ENCODE measurements around the gene FOXR1. TPM values are rescaled to one million over a fixed set of nuclear protein-coding genes. Genes with fewer than 3 reads are reported as not detected.
A peak's percentile ranks its signal among the peaks of the same experiment; 100 is the strongest.

FOXR1 gene
- total and polyA plus RNA-seq, 2 of the 8 experiments (the other 6 are each of a cell fraction or from before 2014, with no cell fraction given), result not detected

GRCh38 chr11:118956094-118956846, 15.3 kb upstream of the FOXR1 start, which contains the start of gene UPK2 (continued):
- TF ChIP-seq HDAC2 (IDR thresholded peaks at IDR 0.05; ENCODE audit: borderline replicate concordance in 1 of 2, low read depth in 2 of 2, low read length in 2 of 2), result no peak
- TF ChIP-seq FOSL1 (IDR thresholded peaks at IDR 0.05; ENCODE audit: insufficient read depth, low read depth, low read length), result 0 out of 2 replicates have a peak, but pooled peaks have one; percentile 27
- no peak for TF ChIP-seq TAF7 (optimal IDR thresholded peaks at IDR 0.05; ENCODE audit: borderline replicate concordance, low read depth, low read length)
- no peak for TF ChIP-seq JUND (IDR thresholded peaks at IDR 0.05; ENCODE audit: low read length)
- no peak for TF ChIP-seq HDAC6 (IDR thresholded peaks at IDR 0.05; ENCODE audit: low read depth, low read length)
- no peak for TF ChIP-seq ZNF274 (IDR thresholded peaks at IDR 0.05; ENCODE audit: borderline replicate concordance, extremely low read depth, low read length)
- TF ChIP-seq GABPA (IDR thresholded peaks at IDR 0.05; ENCODE audit: borderline replicate concordance, insufficient read depth, low read length), result peak; percentile 80; the same call in 1 of the 2 replicates
- no peak for TF ChIP-seq SP2 (IDR thresholded peaks at IDR 0.05; ENCODE audit: low read length)
- no peak for TF ChIP-seq PHF8 (conservative IDR thresholded peaks at IDR 0.05; ENCODE audit: low read depth, low read length)
- no peak for TF ChIP-seq MAFK (IDR thresholded peaks at IDR 0.05; ENCODE audit: low read depth, low read length)
- no peak for TF ChIP-seq SUZ12 (IDR thresholded peaks at IDR 0.05; ENCODE audit: low read length)
- no peak for TF ChIP-seq EZH2 (IDR thresholded peaks at IDR 0.05; ENCODE audit: low read depth, low read length, severe bottlenecking)
- TF ChIP-seq SP4 (IDR thresholded peaks at IDR 0.05; ENCODE audit: low read length), result no peak
- no peak for TF ChIP-seq KDM1A (IDR thresholded peaks at IDR 0.05; ENCODE audit: borderline replicate concordance, low read length)
- TF ChIP-seq RAD21 (IDR thresholded peaks at IDR 0.05 in 1 of 2, conservative IDR thresholded peaks at IDR 0.05 in 1 of 2; ENCODE audit: low read depth in 2 of 2, low read length in 2 of 2), result peak; percentile 99
- no peak for TF ChIP-seq JUN (IDR thresholded peaks at IDR 0.05; ENCODE audit: low read depth, low read length)
- TF ChIP-seq KDM5A (IDR thresholded peaks at IDR 0.05; ENCODE audit: low read length), result no peak
- no peak for TF ChIP-seq RFX5 (IDR thresholded peaks at IDR 0.05; ENCODE audit: borderline replicate concordance, low read depth, low read length)
- TF ChIP-seq CTBP2 (IDR thresholded peaks at IDR 0.05; ENCODE audit: borderline replicate concordance, insufficient read depth, insufficient read length, low read length), result no peak
- peak; percentile 98 to 99 (median 99) for TF ChIP-seq CTCF (IDR thresholded peaks at IDR 0.05; ENCODE audit: control extremely low read depth in 1 of 3, insufficient read depth in 1 of 3, low read depth in 1 of 3, low read length in 3 of 3)
- no peak for TF ChIP-seq CHD1 (IDR thresholded peaks at IDR 0.05; ENCODE audit: low read depth, low read length)

Measured in H1 (cell line).